NCI-H774 (cell line): Measurements from ENCODE around the gene EOLA1.
"Not testable (repeated sequence)": the region's sequence is repeated elsewhere in the genome, so short reads cannot be mapped to it uniquely, and the experiment has no call there.

Experiments used
- DNase-seq: peaks from one replicate; lab custom pipeline; 2025; lab: John Stamatoyannopoulos, UW

EOLA1 gene

DNA sequence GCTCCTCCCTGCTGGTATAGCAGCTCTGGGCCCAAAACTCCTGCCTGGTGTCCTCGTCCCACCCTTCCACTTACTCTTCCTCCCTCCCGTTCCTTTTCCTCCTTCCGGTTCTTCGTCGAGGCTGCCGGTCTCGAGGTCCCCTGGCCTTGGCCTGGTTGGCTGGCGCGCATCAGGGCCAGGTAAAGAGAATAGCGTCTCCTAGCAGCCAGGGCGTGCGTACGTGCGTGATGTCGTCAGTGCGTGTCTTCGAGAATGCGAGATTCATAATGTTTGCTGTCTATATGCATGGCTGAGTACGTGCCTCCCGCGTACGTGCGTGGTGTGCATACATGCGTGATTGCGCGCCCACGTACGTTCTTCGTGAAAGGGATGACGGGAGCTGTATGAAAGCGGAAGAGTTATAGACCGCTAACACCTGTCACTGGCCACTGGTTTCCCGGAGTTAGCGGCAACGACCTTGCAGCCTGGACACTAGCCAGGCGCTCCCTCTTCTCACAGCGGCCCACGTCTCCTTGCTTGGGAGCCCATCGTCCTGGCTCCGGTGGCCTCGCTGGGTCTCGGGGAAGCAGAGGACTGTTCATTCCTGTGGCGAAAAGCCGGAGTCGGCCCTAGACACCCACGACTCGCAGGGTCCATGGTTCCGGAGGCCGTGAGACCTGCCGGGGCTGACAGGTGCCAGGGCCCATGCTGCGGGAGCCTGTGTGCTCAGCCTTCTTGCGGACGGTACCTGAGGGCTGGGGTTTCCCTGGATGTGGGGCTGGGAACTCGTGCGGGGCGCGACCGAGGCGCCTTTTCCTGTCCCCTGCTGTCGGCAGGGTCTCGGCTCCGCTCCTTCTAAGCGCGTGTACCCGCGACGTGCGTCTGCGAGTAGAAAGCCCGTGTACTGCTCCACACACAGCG, at the start of gene EOLA1:
EOLA1 (plus strand) TSS at position 392 of the 900 bp plus-strand sequence. CDS start 4,619 bp downstream, outside the sequence.
- DNase-seq: peak; percentile 94

DNA sequence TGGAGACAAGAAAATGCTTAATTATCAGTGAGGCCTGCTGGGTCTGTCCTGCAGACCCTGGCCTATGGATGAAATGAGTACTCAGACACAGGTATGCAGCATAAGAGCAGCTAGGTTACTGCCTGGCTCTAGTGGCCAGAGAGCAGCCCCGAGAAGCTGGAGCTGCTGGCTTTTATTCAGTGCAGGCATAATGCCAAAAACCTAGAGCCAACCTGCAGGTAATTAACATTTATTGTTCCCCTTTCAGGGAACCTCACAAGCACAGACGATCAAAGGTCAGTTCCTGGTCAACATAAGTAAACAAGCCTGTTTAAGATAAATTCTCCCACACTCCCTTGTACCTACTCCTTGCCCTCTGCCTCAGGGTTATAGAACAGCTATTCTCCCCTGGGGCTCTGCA, 49.0 kb upstream of the EOLA1 start:
- DNase-seq: no peak

GRCh38 chrX:149493567-149494562, 46.9 kb upstream of the EOLA1 start:
- no peak for DNase-seq

DNA sequence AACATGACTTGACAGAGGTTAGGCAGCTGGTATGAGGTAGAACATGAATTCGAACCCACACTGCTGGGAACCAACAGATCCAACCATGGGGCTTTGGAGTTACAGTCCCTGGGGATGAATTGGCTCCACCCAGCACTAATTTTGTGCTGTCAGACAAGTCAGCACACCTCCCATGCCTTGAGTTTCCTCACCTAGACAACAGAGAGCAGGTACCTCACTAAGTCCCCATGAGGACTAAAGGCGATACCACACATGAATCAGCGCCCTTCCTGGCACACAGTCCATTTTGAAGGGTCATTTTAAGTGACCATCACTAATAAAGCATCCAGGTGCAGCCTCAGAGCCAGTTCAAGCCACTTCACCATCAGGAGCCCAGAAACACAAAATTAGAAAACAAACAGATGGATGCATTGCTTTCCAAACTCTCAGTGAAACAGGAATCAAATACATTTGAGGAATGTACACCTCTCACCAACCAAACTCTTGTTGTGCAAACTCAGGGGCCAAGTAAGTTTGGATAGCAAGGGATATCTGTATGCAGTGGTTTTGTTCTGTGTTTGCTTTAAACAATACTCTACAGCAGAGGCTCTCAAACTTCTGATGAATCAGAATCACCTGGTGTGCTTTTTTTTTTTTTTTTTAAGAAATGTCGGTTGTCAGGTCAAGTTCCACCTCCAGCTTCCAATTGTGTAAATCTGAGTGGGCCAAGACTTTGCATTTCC, 45.8 kb upstream of the EOLA1 start:
- no peak for DNase-seq

- DNase-seq: no peak
Measured at GRCh38 chrX:149495573-149496071, 45.2 kb upstream of the EOLA1 start.

- no peak for DNase-seq
Measured at GRCh38 chrX:149497054-149497453, 43.8 kb upstream of the EOLA1 start.

- no peak for DNase-seq
Measured at GRCh38 chrX:149497626-149498025, 43.2 kb upstream of the EOLA1 start.

DNA sequence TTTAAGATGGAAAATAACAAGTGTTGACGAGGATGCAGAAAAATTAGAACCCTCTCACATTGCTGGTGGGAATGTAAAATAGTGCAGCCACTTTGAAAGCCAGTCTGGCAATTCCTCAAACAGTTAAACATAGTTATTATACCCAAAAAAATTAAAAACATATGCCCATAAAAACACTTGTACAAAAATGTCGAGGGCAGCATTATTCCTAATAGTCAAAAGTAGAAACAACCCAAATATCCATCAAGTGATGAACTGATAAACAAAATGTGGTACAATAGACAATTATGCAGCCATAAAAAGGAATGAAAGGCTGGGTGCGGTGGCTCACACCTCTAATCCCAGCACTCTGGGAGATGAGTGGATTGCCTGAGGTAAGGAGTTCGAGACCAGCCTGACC, 42.0 kb upstream of the EOLA1 start:
- no peak for DNase-seq

DNA sequence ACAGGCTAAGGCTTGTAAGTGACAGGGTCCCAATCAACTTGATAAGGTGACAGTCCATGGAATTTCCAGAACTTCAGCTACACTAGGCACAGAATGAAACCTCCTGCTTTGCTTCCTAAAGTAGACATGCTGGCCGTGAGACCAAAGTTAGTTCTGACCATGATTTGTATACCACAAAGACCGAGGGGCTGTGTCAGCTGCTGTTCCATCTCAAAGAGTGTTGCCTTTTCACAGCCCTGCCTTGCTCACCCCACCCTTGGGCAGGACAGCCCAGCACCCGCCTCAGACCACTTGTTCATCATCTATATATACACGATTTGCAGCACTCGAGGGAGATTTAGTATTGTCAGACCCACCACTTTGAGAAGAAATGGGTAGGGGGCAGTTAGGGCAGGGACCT, 41.0 kb upstream of the EOLA1 start:
- DNase-seq: no peak

DNA sequence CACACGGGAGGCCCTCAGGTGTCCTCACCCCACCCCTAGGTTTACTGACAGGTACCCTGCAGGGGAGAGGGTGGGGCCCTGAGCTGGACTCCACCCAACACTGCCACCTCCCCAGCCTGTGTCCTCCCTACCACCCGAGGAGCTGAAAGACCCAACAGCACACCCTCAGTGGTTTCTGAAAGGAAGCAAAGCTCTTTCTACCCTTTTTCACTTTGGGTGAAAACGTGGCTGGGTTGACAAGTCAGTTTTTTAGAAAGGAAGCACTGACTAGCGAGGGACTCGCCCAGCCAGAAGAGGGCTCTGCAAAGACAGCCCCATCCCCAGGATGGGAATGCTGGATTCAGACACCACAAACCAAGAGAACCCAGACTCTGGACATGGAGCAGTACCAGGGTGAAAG, 37.9 kb upstream of the EOLA1 start:
- DNase-seq: not testable (repeated sequence)

- peak; percentile 20 for DNase-seq
Measured at GRCh38 chrX:149503446-149503845, 37.4 kb upstream of the EOLA1 start.

- no peak for DNase-seq
Measured at GRCh38 chrX:149504226-149504914, 36.4 kb upstream of the EOLA1 start.

- peak; percentile 86 for DNase-seq
Measured at GRCh38 chrX:149504915-149505651, 35.7 kb upstream of the EOLA1 start, which contains the start of gene IDS. Gene IDS (minus strand): TSS chrX:149505306. CDS start chrX:149505137, 169 bp downstream.

- DNase-seq: no peak
Measured at GRCh38 chrX:149505671-149506070, 35.1 kb upstream of the EOLA1 start.

DNA sequence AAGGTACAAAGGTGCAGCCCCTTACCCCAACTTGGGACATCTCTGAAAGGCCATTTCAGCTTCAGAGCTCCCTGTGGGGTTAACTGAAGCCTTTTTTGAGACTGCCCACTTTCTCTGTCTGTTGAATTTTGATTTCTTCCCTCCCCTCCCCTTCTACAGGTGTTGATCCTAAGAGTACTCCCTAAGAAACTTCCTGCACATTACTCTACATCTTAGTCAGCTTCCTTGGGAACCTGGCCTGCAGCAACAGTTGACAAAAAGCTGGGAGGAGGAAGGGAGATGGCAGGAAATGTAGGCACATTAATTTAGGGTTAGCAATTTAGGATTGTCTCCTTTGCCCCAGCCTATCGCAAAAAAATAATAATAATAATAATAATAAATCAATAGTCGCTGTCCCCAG, 34.5 kb upstream of the EOLA1 start:
- DNase-seq: no peak

DNA sequence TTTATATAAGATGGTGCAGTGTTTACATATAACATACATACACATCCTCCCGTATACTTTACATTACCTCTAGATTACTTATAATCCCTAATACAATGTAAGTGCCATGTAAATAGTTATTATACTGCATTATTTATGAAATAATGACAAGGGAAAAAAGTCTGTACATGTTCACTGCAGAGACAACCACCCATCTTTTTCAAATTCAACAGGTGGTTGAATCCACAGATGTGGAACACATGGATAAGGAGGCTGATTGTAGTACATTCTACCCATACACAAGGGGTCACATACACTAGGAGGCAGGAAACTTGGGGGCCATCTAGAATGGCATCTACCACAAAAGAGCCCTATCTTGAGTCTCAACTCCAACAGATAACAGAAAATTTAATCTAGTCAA, 32.3 kb upstream of the EOLA1 start:
- DNase-seq: no peak

GRCh38 chrX:149510386-149510785, 30.4 kb upstream of the EOLA1 start:
- no peak for DNase-seq

DNA sequence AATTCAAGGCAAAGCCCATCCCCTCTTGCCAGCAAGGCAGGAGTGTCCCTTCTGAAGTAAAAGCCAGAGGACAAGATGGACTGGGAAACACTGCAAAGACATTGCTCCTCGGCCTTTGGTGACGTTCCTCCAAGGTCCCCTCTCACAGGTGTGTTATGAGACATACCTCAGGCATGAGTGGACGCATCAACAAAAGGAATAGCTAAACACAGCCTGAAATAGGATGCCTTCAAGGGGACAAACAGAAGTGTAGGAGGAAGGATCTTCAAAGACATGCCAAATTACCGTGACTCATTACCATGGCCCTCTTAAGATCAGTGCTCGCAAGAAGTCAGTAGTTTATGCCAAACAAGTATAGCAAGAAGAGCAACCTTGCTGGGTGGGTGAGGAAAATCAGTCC, 29.7 kb upstream of the EOLA1 start:
- DNase-seq: no peak

GRCh38 chrX:149512225-149512885, 28.5 kb upstream of the EOLA1 start:
- peak; percentile 15 for DNase-seq
